Memory B cell (primary cell): Measurements from ENCODE around the gene DTX4.

Experiments used
- ATAC-seq: fragments of 150-1000 bp; cut with Tn5 transposase; 2 replicates; pipeline ENCODE4 v1.10.0; 2021; ENCODE audit warnings: low read depth, mild to moderate bottlenecking, moderate library complexity
- DNase-seq, 2 donors: peaks; one replicate each; pipeline ENCODE4 v3.0.0; 2022; ENCODE audit warnings: low spot score in 2 of 2
- H3K27ac Mint-ChIP-seq: one replicate; pipeline ENCODE4 v1.8.0; 2022; ENCODE audit warnings: mild to moderate bottlenecking, moderate library complexity, mixed read lengths
- H3K27me3 Mint-ChIP-seq: one replicate; pipeline ENCODE4 v1.8.0; 2022; ENCODE audit warnings: mixed read lengths
- H3K36me3 Mint-ChIP-seq: one replicate; pipeline ENCODE4 v1.8.0; 2022; ENCODE audit warnings: mild to moderate bottlenecking, mixed read lengths
- H3K4me1 Mint-ChIP-seq: one replicate; pipeline ENCODE4 v1.8.0; 2022; ENCODE audit warnings: mixed read lengths
- H3K4me3 Mint-ChIP-seq: one replicate; pipeline ENCODE4 v1.8.0; 2022; ENCODE audit warnings: mild to moderate bottlenecking, moderate library complexity, mixed read lengths
- H3K9me3 Mint-ChIP-seq: one replicate; pipeline ENCODE4 v1.8.0; 2022; ENCODE audit warnings: mixed read lengths

Gene DTX4

GRCh38 chr11:59192446-59193020 lies 20.6 kb downstream of the DTX4 start:
- no peak overlapping the region for H3K4me3 Mint-ChIP-seq
- peaks cover 5% of the 10 kb centered on the region for H3K9me3 Mint-ChIP-seq
- DNase-seq, result no peak
- ATAC-seq, result no peak
- H3K27me3 Mint-ChIP-seq, result no peaks in the 10 kb centered on the region
- no peak overlapping the region for H3K27ac Mint-ChIP-seq
- peaks cover 13% of the 10 kb centered on the region for H3K4me1 Mint-ChIP-seq
- peaks cover 44% of the 10 kb centered on the region for H3K36me3 Mint-ChIP-seq

GRCh38 chr11:59193587-59194130 lies 21.7 kb downstream of the DTX4 start:
- H3K27me3 Mint-ChIP-seq, result no peaks in the 10 kb centered on the region
- no peak for ATAC-seq
- no peak for DNase-seq
- H3K27ac Mint-ChIP-seq, result no peak overlapping the region
- no peak overlapping the region for H3K4me3 Mint-ChIP-seq
- H3K4me1 Mint-ChIP-seq, result peaks cover 19% of the 10 kb centered on the region
- peaks cover 5% of the 10 kb centered on the region for H3K9me3 Mint-ChIP-seq
- peaks cover 45% of the 10 kb centered on the region for H3K36me3 Mint-ChIP-seq

- Mint-ChIP-seq H3K36me3 (peaks cover 40% of the 10 kb centered on the region), H3K9me3 (peaks cover 5% of the 10 kb centered on the region), H3K4me1 (peaks cover 29% of the 10 kb centered on the region), H3K27me3 (no peaks in the 10 kb centered on the region), H3K4me3 (no peak overlapping the region), H3K27ac (peak overlapping the region; percentile 14)
- ATAC-seq, result no peak
- DNase-seq, result no peak
These were observed 23.7 kb downstream of the DTX4 start for GRCh38 chr11:59195586-59195985.

GRCh38 chr11:59196777-59197176 lies 24.8 kb downstream of the DTX4 start:
- Mint-ChIP-seq H3K9me3 (peaks cover 5% of the 10 kb centered on the region), H3K4me1 (peaks cover 34% of the 10 kb centered on the region), H3K27ac (peak overlapping the region; percentile 45), H3K36me3 (peaks cover 39% of the 10 kb centered on the region), H3K4me3 (no peak overlapping the region), H3K27me3 (no peaks in the 10 kb centered on the region)
- DNase-seq (no peak), ATAC-seq (no peak)

GRCh38 chr11:59197991-59198390 lies 26.1 kb downstream of the DTX4 start:
- Mint-ChIP-seq H3K27ac (peak overlapping the region; percentile 45), H3K36me3 (peaks cover 39% of the 10 kb centered on the region), H3K4me1 (peaks cover 39% of the 10 kb centered on the region), H3K4me3 (no peak overlapping the region), H3K27me3 (no peaks in the 10 kb centered on the region), H3K9me3 (peaks cover 5% of the 10 kb centered on the region)
- DNase-seq (no peak), ATAC-seq (no peak)

GRCh38 chr11:59198726-59199125 lies 26.8 kb downstream of the DTX4 start:
- Mint-ChIP-seq H3K36me3 (peaks cover 42% of the 10 kb centered on the region), H3K27ac (no peak overlapping the region), H3K9me3 (peaks cover 5% of the 10 kb centered on the region), H3K27me3 (no peaks in the 10 kb centered on the region), H3K4me3 (no peak overlapping the region), H3K4me1 (peaks cover 44% of the 10 kb centered on the region)
- DNase-seq, result no peak
- ATAC-seq, result no peak

- Mint-ChIP-seq H3K36me3 (peaks cover 39% of the 10 kb centered on the region), H3K27me3 (no peaks in the 10 kb centered on the region), H3K4me3 (no peak overlapping the region), H3K4me1 (peaks cover 50% of the 10 kb centered on the region), H3K27ac (peak overlapping the region; percentile 92), H3K9me3 (peaks cover 5% of the 10 kb centered on the region)
- peak in 1 of 2 donors; percentile 46 for DNase-seq
- ATAC-seq, result peak; percentile 84
These were observed 27.9 kb downstream of the DTX4 start for GRCh38 chr11:59199546-59200422.

- DNase-seq (no peak), ATAC-seq (peak; percentile 69)
- Mint-ChIP-seq H3K4me3 (no peak overlapping the region), H3K36me3 (peaks cover 39% of the 10 kb centered on the region), H3K27me3 (no peaks in the 10 kb centered on the region), H3K4me1 (peaks cover 53% of the 10 kb centered on the region), H3K9me3 (peaks cover 5% of the 10 kb centered on the region), H3K27ac (peak overlapping the region; percentile 92)
These were observed 28.5 kb downstream of the DTX4 start for GRCh38 chr11:59200423-59200746.

GRCh38 chr11:59201353-59201752 lies 29.4 kb downstream of the DTX4 start:
- H3K27me3 Mint-ChIP-seq, result no peaks in the 10 kb centered on the region
- ATAC-seq, result no peak

GRCh38 chr11:59204746-59205145 lies 32.8 kb downstream of the DTX4 start:
- no peaks in the 10 kb centered on the region for H3K27me3 Mint-ChIP-seq
- peaks cover 45% of the 10 kb centered on the region for H3K36me3 Mint-ChIP-seq
- peaks cover 67% of the 10 kb centered on the region for H3K4me1 Mint-ChIP-seq
- H3K9me3 Mint-ChIP-seq, result no peaks in the 10 kb centered on the region
- H3K4me3 Mint-ChIP-seq, result peak overlapping the region; percentile 37
- DNase-seq, result no peak
- ATAC-seq, result no peak
- H3K27ac Mint-ChIP-seq, result no peak overlapping the region

More at GRCh38 chr11:59201353-59201752, 29.4 kb downstream of the DTX4 start:
- peaks cover 57% of the 10 kb centered on the region for H3K4me1 Mint-ChIP-seq
- H3K9me3 Mint-ChIP-seq, result peaks cover 5% of the 10 kb centered on the region
- no peak for DNase-seq
- peak overlapping the region; percentile 92 for H3K27ac Mint-ChIP-seq
- H3K4me3 Mint-ChIP-seq, result no peak overlapping the region
- H3K36me3 Mint-ChIP-seq, result peaks cover 40% of the 10 kb centered on the region

- DNase-seq (no peak), ATAC-seq (no peak)
- peaks cover 51% of the 10 kb centered on the region for H3K36me3 Mint-ChIP-seq
- no peaks in the 10 kb centered on the region for H3K27me3 Mint-ChIP-seq
- no peak overlapping the region for H3K4me3 Mint-ChIP-seq
- peak overlapping the region; percentile 50 for H3K27ac Mint-ChIP-seq
- H3K9me3 Mint-ChIP-seq, result no peaks in the 10 kb centered on the region
- H3K4me1 Mint-ChIP-seq, result peaks cover 64% of the 10 kb centered on the region
These were observed 33.7 kb downstream of the DTX4 start for GRCh38 chr11:59205648-59206047.

GRCh38 chr11:59206635-59207034 lies 34.7 kb downstream of the DTX4 start:
- Mint-ChIP-seq H3K4me1 (peaks cover 59% of the 10 kb centered on the region), H3K27ac (peak overlapping the region; percentile 96), H3K9me3 (no peaks in the 10 kb centered on the region), H3K4me3 (peak overlapping the region; percentile 92), H3K36me3 (peaks cover 49% of the 10 kb centered on the region), H3K27me3 (no peaks in the 10 kb centered on the region)
- ATAC-seq, result no peak
- DNase-seq, result no peak

- Mint-ChIP-seq H3K27ac (peak overlapping the region; percentile 96), H3K36me3 (peaks cover 44% of the 10 kb centered on the region), H3K4me3 (peak overlapping the region; percentile 92), H3K4me1 (peaks cover 55% of the 10 kb centered on the region), H3K9me3 (no peaks in the 10 kb centered on the region), H3K27me3 (no peaks in the 10 kb centered on the region)
- ATAC-seq (peak; percentile 79), DNase-seq (peak in 1 of 2 donors; percentile 62)
These were observed 36.1 kb downstream of the DTX4 start for GRCh38 chr11:59207988-59208451.

- peak overlapping the region; percentile 96 for H3K27ac Mint-ChIP-seq
- ATAC-seq (no peak), DNase-seq (no peak)
- H3K9me3 Mint-ChIP-seq, result no peaks in the 10 kb centered on the region
- H3K4me1 Mint-ChIP-seq, result peaks cover 54% of the 10 kb centered on the region
- H3K36me3 Mint-ChIP-seq, result peaks cover 39% of the 10 kb centered on the region
- peak overlapping the region; percentile 92 for H3K4me3 Mint-ChIP-seq
- no peaks in the 10 kb centered on the region for H3K27me3 Mint-ChIP-seq
These were observed 37.0 kb downstream of the DTX4 start for GRCh38 chr11:59208956-59209355.
